Measurements from ENCODE around the gene MAFB.

The MAFB gene

DNA sequence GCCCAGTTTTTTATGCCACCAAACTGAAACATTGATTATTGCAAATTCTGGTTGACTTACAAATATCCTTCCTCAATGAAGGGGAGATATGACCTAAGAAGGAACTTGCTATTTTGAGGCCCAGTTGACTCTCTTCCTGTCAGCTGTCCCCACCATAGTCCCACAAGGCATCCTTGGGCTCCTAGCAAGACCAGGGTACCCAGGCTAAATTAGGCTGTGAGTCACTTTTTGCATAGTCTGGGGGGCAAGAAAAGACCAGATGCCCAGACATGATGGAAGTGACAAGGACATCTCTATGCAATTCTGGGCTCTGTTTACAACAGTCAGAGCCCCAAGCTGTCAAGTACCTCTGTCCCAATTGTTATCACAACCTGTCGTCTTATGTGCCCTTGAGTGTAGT is 31.8 kb upstream of the MAFB start:
- no peak for TF ChIP-seq ZSCAN23 (tag by site-specific recombination; IDR thresholded peaks at IDR 0.05)
- TF ChIP-seq ZNF701 (tag by site-specific recombination; IDR thresholded peaks at IDR 0.05), result no peak
- TF ChIP-seq ZNF121 (tag by site-specific recombination; IDR thresholded peaks at IDR 0.05), result no peak
- no peak for TF ChIP-seq ZNF426 (tag by site-specific recombination; IDR thresholded peaks at IDR 0.05)
- TF ChIP-seq, protein P1, sequence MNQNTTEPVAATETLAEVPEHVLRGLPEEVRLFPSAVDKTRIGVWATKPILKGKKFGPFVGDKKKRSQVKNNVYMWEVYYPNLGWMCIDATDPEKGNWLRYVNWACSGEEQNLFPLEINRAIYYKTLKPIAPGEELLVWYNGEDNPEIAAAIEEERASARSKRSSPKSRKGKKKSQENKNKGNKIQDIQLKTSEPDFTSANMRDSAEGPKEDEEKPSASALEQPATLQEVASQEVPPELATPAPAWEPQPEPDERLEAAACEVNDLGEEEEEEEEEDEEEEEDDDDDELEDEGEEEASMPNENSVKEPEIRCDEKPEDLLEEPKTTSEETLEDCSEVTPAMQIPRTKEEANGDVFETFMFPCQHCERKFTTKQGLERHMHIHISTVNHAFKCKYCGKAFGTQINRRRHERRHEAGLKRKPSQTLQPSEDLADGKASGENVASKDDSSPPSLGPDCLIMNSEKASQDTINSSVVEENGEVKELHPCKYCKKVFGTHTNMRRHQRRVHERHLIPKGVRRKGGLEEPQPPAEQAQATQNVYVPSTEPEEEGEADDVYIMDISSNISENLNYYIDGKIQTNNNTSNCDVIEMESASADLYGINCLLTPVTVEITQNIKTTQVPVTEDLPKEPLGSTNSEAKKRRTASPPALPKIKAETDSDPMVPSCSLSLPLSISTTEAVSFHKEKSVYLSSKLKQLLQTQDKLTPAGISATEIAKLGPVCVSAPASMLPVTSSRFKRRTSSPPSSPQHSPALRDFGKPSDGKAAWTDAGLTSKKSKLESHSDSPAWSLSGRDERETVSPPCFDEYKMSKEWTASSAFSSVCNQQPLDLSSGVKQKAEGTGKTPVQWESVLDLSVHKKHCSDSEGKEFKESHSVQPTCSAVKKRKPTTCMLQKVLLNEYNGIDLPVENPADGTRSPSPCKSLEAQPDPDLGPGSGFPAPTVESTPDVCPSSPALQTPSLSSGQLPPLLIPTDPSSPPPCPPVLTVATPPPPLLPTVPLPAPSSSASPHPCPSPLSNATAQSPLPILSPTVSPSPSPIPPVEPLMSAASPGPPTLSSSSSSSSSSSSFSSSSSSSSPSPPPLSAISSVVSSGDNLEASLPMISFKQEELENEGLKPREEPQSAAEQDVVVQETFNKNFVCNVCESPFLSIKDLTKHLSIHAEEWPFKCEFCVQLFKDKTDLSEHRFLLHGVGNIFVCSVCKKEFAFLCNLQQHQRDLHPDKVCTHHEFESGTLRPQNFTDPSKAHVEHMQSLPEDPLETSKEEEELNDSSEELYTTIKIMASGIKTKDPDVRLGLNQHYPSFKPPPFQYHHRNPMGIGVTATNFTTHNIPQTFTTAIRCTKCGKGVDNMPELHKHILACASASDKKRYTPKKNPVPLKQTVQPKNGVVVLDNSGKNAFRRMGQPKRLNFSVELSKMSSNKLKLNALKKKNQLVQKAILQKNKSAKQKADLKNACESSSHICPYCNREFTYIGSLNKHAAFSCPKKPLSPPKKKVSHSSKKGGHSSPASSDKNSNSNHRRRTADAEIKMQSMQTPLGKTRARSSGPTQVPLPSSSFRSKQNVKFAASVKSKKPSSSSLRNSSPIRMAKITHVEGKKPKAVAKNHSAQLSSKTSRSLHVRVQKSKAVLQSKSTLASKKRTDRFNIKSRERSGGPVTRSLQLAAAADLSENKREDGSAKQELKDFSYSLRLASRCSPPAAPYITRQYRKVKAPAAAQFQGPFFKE (tag by site-specific recombination; IDR thresholded peaks at IDR 0.05; ENCODE audit: borderline replicate concordance), result no peak
- TF ChIP-seq ZNF654 (tag by site-specific recombination; IDR thresholded peaks at IDR 0.05; ENCODE audit: low read depth), result no peak
- TF ChIP-seq BCL11A (tag by site-specific recombination; IDR thresholded peaks at IDR 0.05; ENCODE audit: low read depth), result no peak
- no peak for TF ChIP-seq ZNF2 (tag by site-specific recombination; IDR thresholded peaks at IDR 0.05)
- TF ChIP-seq, protein P2, sequence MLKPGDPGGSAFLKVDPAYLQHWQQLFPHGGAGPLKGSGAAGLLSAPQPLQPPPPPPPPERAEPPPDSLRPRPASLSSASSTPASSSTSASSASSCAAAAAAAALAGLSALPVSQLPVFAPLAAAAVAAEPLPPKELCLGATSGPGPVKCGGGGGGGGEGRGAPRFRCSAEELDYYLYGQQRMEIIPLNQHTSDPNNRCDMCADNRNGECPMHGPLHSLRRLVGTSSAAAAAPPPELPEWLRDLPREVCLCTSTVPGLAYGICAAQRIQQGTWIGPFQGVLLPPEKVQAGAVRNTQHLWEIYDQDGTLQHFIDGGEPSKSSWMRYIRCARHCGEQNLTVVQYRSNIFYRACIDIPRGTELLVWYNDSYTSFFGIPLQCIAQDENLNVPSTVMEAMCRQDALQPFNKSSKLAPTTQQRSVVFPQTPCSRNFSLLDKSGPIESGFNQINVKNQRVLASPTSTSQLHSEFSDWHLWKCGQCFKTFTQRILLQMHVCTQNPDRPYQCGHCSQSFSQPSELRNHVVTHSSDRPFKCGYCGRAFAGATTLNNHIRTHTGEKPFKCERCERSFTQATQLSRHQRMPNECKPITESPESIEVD (tag by site-specific recombination; IDR thresholded peaks at IDR 0.05), result no peak
- TF ChIP-seq, protein P3, sequence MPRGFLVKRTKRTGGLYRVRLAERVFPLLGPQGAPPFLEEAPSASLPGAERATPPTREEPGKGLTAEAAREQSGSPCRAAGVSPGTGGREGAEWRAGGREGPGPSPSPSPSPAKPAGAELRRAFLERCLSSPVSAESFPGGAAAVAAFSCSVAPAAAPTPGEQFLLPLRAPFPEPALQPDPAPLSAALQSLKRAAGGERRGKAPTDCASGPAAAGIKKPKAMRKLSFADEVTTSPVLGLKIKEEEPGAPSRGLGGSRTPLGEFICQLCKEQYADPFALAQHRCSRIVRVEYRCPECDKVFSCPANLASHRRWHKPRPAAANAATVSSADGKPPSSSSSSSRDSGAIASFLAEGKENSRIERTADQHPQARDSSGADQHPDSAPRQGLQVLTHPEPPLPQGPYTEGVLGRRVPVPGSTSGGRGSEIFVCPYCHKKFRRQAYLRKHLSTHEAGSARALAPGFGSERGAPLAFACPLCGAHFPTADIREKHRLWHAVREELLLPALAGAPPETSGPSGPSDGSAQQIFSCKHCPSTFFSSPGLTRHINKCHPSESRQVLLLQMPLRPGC (tag by site-specific recombination; IDR thresholded peaks at IDR 0.05), result no peak
- no peak for TF ChIP-seq ZNF791 (tag by site-specific recombination; IDR thresholded peaks at IDR 0.05)
- TF ChIP-seq SETDB1 (IDR thresholded peaks at IDR 0.05; ENCODE audit: insufficient read length, low read length), result no peak
- ChIA-PET CTCF (no interaction called here), POLR2A (no interaction called here)
- Histone ChIP-seq H3K36me3 (ENCODE audit: control insufficient read depth in 2 of 2, insufficient read depth in 1 of 2, low read length in 2 of 2) (no peaks in the 10 kb centered on the region), H3K4me3 (ENCODE audit: low read depth, low read length) (no peak overlapping the region), H3K27ac (ENCODE audit: extremely low read depth, low read depth, low read length) (no peak overlapping the region), H3K9me3 (ENCODE audit: control insufficient read depth, insufficient read depth, low read depth, low read length) (no peaks in the 10 kb centered on the region), H3K4me1 (ENCODE audit: control insufficient read depth, insufficient read depth, low read length) (no peaks in the 10 kb centered on the region)

DNA sequence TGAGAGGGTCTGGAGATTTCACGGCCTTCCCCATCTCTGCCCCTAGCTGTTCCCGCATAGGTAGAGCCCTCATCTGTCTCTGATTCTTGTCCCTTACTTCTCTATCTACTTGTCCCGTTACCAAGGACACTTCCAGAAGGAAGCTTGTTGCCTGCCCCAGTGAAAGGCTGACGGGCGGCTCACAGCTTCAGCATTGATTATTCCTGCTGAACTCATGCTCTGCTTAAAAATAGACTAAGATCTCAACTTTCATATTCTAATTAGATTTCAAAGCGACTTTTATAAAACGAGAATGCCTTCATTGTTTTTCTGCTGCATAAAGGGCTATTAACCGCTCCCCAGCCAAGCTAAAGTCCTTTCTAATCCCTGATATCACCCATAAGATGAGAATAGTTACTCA is 31.1 kb upstream of the MAFB start:
- Histone ChIP-seq H3K27ac (ENCODE audit: extremely low read depth, low read depth, low read length) (no peak overlapping the region), H3K9me3 (ENCODE audit: control insufficient read depth, insufficient read depth, low read depth, low read length) (no peaks in the 10 kb centered on the region), H3K4me1 (ENCODE audit: control insufficient read depth, insufficient read depth, low read length) (no peaks in the 10 kb centered on the region), H3K4me3 (ENCODE audit: low read depth, low read length) (no peak overlapping the region), H3K36me3 (ENCODE audit: control insufficient read depth in 2 of 2, insufficient read depth in 1 of 2, low read length in 2 of 2) (no peaks in the 10 kb centered on the region)
- ChIA-PET CTCF (no interaction called here), POLR2A (interaction anchor here (1.0 kb wide), 1 partner anchor 31 kb away, joined by 3 read pairs; the partner anchor contains the start of gene MAFB)
- TF ChIP-seq ZNF596 (tag by site-specific recombination; IDR thresholded peaks at IDR 0.05), result no peak
- TF ChIP-seq, protein P4, sequence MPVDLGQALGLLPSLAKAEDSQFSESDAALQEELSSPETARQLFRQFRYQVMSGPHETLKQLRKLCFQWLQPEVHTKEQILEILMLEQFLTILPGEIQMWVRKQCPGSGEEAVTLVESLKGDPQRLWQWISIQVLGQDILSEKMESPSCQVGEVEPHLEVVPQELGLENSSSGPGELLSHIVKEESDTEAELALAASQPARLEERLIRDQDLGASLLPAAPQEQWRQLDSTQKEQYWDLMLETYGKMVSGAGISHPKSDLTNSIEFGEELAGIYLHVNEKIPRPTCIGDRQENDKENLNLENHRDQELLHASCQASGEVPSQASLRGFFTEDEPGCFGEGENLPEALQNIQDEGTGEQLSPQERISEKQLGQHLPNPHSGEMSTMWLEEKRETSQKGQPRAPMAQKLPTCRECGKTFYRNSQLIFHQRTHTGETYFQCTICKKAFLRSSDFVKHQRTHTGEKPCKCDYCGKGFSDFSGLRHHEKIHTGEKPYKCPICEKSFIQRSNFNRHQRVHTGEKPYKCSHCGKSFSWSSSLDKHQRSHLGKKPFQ (tag by site-specific recombination; IDR thresholded peaks at IDR 0.05), result no peak
- no peak for TF ChIP-seq ZXDB (tag by site-specific recombination; IDR thresholded peaks at IDR 0.05)
- no peak for TF ChIP-seq ZNF10 (tag by site-specific recombination; IDR thresholded peaks at IDR 0.05)
- TF ChIP-seq ZNF239 (tag by site-specific recombination; IDR thresholded peaks at IDR 0.05), result no peak
- TF ChIP-seq ZBTB21 (tag by site-specific recombination; IDR thresholded peaks at IDR 0.05), result no peak
- TF ChIP-seq, protein P5, sequence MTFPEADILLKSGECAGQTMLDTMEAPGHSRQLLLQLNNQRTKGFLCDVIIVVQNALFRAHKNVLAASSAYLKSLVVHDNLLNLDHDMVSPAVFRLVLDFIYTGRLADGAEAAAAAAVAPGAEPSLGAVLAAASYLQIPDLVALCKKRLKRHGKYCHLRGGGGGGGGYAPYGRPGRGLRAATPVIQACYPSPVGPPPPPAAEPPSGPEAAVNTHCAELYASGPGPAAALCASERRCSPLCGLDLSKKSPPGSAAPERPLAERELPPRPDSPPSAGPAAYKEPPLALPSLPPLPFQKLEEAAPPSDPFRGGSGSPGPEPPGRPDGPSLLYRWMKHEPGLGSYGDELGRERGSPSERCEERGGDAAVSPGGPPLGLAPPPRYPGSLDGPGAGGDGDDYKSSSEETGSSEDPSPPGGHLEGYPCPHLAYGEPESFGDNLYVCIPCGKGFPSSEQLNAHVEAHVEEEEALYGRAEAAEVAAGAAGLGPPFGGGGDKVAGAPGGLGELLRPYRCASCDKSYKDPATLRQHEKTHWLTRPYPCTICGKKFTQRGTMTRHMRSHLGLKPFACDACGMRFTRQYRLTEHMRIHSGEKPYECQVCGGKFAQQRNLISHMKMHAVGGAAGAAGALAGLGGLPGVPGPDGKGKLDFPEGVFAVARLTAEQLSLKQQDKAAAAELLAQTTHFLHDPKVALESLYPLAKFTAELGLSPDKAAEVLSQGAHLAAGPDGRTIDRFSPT (tag by site-specific recombination; IDR thresholded peaks at IDR 0.05), result no peak
- no peak for TF ChIP-seq ZBTB17 (tag by site-specific recombination; IDR thresholded peaks at IDR 0.05)

Data from HEK293 (cell line).